ENCODE data around the gene ADCY5. TPM values are rescaled to one million over a fixed set of nuclear protein-coding genes. Genes with fewer than 3 reads are reported as not detected.

ADCY5 gene
- polyA plus RNA-seq, 2 donors, result 4.4 to 5.0 TPM

DNA sequence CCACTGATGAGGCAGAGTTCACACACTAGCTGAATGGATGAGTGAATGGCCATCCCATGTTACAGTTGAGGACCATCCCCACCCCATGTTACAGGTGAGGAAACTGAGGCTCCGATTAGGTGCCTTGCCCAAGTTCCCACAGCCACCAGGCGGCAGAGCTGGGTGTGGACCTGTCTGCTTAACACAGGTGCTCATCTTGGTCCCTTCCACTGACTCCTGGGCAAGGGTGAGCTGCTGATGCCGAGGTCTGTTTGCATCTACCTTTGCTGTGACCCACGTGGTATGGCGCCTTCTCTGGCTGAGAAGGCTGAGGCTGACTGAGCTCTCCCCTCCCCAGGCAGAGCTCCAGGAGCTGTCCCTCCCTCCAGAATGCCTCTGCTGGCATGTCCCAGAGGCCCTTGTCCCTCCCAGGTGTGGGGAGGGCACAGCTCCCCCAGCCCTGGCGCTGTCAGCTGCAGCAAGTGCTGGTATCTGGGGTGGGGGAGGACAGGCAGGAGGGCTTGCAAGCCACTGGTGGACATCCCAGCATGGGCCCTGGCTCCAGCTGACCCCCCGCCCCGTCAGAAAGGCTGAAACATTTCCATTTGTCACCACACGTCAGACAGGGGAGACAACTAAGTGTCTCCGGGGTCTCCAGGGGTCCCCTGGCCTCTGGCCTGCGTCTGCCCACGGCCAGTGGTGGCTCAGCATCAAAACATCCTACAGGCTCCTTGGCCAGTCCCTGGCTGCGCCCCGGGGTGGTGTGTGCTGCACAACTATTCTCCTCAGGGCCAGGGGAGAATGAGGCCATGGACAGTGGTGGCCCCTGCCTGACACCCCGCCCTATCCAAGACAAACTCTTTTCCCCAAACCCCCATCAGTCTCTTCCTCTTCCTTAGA lies 105.4 kb downstream of the ADCY5 start:
- H3K27ac ChIP-seq (ENCODE audit: low read depth in 2 of 2, low read length in 1 of 2), result peak overlapping the region; percentile 27 to 36
- WGBS, 2 donors, result 69 to 70% methylated on average over 15 of the region's 15 CpGs
- no peaks in the 10 kb centered on the region for H3K9me3 ChIP-seq (ENCODE audit: control insufficient read depth in 2 of 2, insufficient read depth in 1 of 2, low read depth in 1 of 2, low read length in 1 of 2)
- H3K4me1 ChIP-seq (ENCODE audit: control insufficient read depth in 2 of 2, insufficient read depth in 2 of 2, low read length in 1 of 2), result peaks cover 0 to 6% of the 10 kb centered on the region in 2 donors
- H3K36me3 ChIP-seq (ENCODE audit: control insufficient read depth in 2 of 2, insufficient read depth in 2 of 2, low read length in 1 of 2), result no peaks in the 10 kb centered on the region
- no peaks in the 10 kb centered on the region for H3K27me3 ChIP-seq (ENCODE audit: control insufficient read depth in 1 of 2, insufficient read depth in 2 of 2, low read length in 2 of 2)
- no peak overlapping the region for H3K4me3 ChIP-seq (ENCODE audit: low read depth in 1 of 2, low read length in 2 of 2)

DNA sequence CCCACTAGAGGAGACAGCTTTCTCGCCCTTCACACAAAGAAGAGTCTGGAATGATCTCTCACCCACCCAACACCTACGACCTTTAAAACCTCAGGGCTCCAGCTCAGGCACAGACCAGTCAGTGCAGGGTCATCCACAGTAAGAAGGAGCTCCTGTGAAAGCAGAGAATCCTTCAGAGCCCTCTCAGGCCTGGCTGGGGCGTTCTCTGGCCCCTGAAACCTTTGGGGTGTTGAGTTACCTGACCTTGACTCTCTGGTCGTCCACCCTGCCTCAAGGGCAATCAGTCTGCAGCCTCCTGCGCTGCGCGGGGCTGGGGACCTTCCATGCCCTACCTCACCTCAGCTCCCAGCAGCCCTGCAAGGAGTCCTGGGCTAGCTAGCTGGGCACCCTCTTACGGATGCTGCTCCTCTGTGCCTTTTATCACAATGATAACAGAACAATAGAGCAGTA lies 106.2 kb downstream of the ADCY5 start:
- H3K4me3 ChIP-seq (ENCODE audit: low read depth in 1 of 2, low read length in 2 of 2), result no peak overlapping the region
- peaks cover 0 to 6% of the 10 kb centered on the region in 2 donors for H3K4me1 ChIP-seq (ENCODE audit: control insufficient read depth in 2 of 2, insufficient read depth in 2 of 2, low read length in 1 of 2)
- WGBS, 2 donors, result 82 to 85% methylated on average over 8 of the region's 8 CpGs
- no peaks in the 10 kb centered on the region for H3K36me3 ChIP-seq (ENCODE audit: control insufficient read depth in 2 of 2, insufficient read depth in 2 of 2, low read length in 1 of 2)
- H3K27me3 ChIP-seq (ENCODE audit: control insufficient read depth in 1 of 2, insufficient read depth in 2 of 2, low read length in 2 of 2), result no peaks in the 10 kb centered on the region
- H3K27ac ChIP-seq (ENCODE audit: low read depth in 2 of 2, low read length in 1 of 2), result no peak overlapping the region
- no peaks in the 10 kb centered on the region for H3K9me3 ChIP-seq (ENCODE audit: control insufficient read depth in 2 of 2, insufficient read depth in 1 of 2, low read depth in 1 of 2, low read length in 1 of 2)

DNA sequence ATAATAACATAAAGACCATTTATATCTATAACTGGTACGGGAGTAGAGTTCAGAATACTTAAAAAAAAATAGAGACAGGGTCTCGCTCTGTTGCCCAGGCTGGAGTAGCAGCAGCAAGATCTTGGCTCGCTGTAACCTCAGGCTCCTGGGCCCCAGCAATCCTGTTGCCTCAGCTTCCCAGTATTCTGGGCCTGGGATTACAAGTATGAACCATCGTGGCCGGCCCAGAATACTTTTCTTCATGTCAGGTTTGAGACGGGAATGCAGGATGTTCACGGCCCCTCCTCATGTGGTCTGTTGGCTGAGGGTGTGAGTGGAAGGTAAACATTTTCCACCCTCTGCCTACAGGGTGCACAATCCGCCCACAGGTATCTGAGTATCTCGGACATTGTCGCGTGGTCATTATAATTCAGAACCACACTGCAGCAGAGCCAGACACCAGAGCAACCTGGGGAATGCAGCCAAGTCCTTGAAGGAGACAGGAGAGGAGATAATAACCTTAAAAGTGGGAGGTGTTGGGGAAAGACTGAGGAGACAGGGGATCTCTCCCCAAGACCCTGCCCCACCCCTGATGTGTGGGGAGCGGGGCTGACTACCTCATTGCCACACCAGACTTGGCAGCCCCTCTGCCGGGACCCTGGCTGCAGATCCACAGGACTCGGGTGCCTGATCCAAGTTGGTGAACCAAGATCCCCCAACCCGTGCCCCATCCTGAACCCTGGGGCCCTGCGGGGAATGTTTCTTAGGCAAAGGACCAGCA lies 106.8 kb downstream of the ADCY5 start:
- Histone ChIP-seq H3K36me3 (ENCODE audit: control insufficient read depth in 2 of 2, insufficient read depth in 2 of 2, low read length in 1 of 2) (no peaks in the 10 kb centered on the region), H3K4me1 (ENCODE audit: control insufficient read depth in 2 of 2, insufficient read depth in 2 of 2, low read length in 1 of 2) (peaks cover 0 to 6% of the 10 kb centered on the region in 2 donors), H3K27ac (ENCODE audit: low read depth in 2 of 2, low read length in 1 of 2) (no peak overlapping the region), H3K27me3 (ENCODE audit: control insufficient read depth in 1 of 2, insufficient read depth in 2 of 2, low read length in 2 of 2) (no peaks in the 10 kb centered on the region), H3K9me3 (ENCODE audit: control insufficient read depth in 2 of 2, insufficient read depth in 1 of 2, low read depth in 1 of 2, low read length in 1 of 2) (no peaks in the 10 kb centered on the region), H3K4me3 (ENCODE audit: low read depth in 1 of 2, low read length in 2 of 2) (no peak overlapping the region)
- 76 to 81% methylated on average over 16 of the region's 16 CpGs for WGBS, 2 donors

DNA sequence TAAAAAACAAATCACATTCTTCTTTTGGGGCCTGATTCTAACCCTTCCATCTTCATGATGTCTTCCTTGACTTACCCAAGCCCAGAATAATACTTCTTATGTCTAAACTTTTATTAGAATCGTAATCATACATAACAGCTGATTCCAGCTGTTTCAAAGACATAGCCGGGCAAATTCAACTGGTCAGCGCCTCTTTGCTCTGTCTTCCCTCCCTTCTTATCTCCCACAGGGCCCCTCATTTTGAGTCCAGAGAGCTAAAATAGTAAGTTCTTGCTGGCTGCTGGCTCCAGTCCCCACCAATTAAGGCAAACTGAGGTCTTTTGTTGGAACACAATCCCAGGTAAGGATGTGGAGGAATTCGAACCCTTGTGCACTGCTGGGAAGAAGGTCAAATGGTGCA lies 108.6 kb downstream of the ADCY5 start:
- H3K4me3 ChIP-seq (ENCODE audit: low read depth in 1 of 2, low read length in 2 of 2), result no peak overlapping the region
- no peaks in the 10 kb centered on the region for H3K27me3 ChIP-seq (ENCODE audit: control insufficient read depth in 1 of 2, insufficient read depth in 2 of 2, low read length in 2 of 2)
- H3K27ac ChIP-seq (ENCODE audit: low read depth in 2 of 2, low read length in 1 of 2), result no peak overlapping the region
- H3K36me3 ChIP-seq (ENCODE audit: control insufficient read depth in 2 of 2, insufficient read depth in 2 of 2, low read length in 1 of 2), result no peaks in the 10 kb centered on the region
- H3K9me3 ChIP-seq (ENCODE audit: control insufficient read depth in 2 of 2, insufficient read depth in 1 of 2, low read depth in 1 of 2, low read length in 1 of 2), result no peaks in the 10 kb centered on the region
- WGBS, 2 donors, result 79 to 83% methylated on average over 4 of the region's 4 CpGs
- H3K4me1 ChIP-seq (ENCODE audit: control insufficient read depth in 2 of 2, insufficient read depth in 2 of 2, low read length in 1 of 2), result peaks cover 0 to 6% of the 10 kb centered on the region in 2 donors

DNA sequence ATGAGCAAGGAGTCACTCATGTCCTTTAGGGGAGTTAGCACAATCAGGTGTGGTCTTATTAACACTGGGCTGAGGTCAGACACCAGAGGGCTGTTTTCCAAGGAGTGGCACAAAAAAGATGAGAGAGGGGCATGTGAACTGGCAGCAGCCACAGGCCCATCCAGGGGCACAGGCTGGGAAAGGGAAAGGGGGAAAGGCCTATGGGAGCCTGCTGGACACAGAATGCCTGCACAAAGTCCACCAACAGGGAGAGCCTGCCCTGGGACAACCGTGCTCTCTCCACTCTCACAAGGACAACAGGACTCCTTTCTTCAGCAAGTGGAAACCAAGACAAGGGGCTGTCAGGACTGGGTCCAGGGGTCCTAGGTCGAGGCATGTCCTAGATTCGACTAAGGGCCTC lies 109.6 kb downstream of the ADCY5 start:
- Histone ChIP-seq H3K27me3 (ENCODE audit: control insufficient read depth in 1 of 2, insufficient read depth in 2 of 2, low read length in 2 of 2) (no peaks in the 10 kb centered on the region), H3K27ac (ENCODE audit: low read depth in 2 of 2, low read length in 1 of 2) (no peak overlapping the region), H3K4me3 (ENCODE audit: low read depth in 1 of 2, low read length in 2 of 2) (no peak overlapping the region), H3K4me1 (ENCODE audit: control insufficient read depth in 2 of 2, insufficient read depth in 2 of 2, low read length in 1 of 2) (peaks cover 0 to 5% of the 10 kb centered on the region in 2 donors), H3K36me3 (ENCODE audit: control insufficient read depth in 2 of 2, insufficient read depth in 2 of 2, low read length in 1 of 2) (no peaks in the 10 kb centered on the region), H3K9me3 (ENCODE audit: control insufficient read depth in 2 of 2, insufficient read depth in 1 of 2, low read depth in 1 of 2, low read length in 1 of 2) (no peaks in the 10 kb centered on the region)
- 80 to 89% methylated on average over 3 of the region's 3 CpGs for WGBS, 2 donors

DNA sequence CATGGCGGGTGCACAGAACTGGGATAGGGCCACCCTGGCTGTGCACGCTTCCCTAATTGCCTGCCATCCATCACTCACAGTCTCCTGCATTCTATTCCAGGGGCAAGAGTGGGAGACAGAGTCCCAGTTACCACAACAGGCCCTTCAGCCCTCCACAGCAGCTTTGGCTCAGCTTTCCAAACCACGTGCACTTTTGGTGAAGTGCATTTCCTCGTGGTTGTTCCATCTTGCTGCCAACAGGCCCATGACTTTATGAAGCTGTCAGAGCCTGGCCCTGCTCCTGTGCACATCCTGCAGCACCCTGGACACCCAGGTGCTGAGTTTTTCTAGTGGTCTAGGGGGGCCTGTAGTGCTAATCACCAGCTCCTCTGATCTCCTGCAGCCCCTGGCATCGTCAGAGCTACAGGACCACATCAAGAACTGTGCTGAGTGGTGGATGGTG lies 110.2 kb downstream of the ADCY5 start:
- H3K36me3 ChIP-seq (ENCODE audit: control insufficient read depth in 2 of 2, insufficient read depth in 2 of 2, low read length in 1 of 2), result no peaks in the 10 kb centered on the region
- WGBS, 2 donors, result 58 to 62% methylated on average over 5 of the region's 5 CpGs
- H3K27ac ChIP-seq (ENCODE audit: low read depth in 2 of 2, low read length in 1 of 2), result no peak overlapping the region
- peaks cover 0 to 5% of the 10 kb centered on the region in 2 donors for H3K4me1 ChIP-seq (ENCODE audit: control insufficient read depth in 2 of 2, insufficient read depth in 2 of 2, low read length in 1 of 2)
- H3K9me3 ChIP-seq (ENCODE audit: control insufficient read depth in 2 of 2, insufficient read depth in 1 of 2, low read depth in 1 of 2, low read length in 1 of 2), result no peaks in the 10 kb centered on the region
- H3K4me3 ChIP-seq (ENCODE audit: low read depth in 1 of 2, low read length in 2 of 2), result no peak overlapping the region
- H3K27me3 ChIP-seq (ENCODE audit: control insufficient read depth in 1 of 2, insufficient read depth in 2 of 2, low read length in 2 of 2), result no peaks in the 10 kb centered on the region

DNA sequence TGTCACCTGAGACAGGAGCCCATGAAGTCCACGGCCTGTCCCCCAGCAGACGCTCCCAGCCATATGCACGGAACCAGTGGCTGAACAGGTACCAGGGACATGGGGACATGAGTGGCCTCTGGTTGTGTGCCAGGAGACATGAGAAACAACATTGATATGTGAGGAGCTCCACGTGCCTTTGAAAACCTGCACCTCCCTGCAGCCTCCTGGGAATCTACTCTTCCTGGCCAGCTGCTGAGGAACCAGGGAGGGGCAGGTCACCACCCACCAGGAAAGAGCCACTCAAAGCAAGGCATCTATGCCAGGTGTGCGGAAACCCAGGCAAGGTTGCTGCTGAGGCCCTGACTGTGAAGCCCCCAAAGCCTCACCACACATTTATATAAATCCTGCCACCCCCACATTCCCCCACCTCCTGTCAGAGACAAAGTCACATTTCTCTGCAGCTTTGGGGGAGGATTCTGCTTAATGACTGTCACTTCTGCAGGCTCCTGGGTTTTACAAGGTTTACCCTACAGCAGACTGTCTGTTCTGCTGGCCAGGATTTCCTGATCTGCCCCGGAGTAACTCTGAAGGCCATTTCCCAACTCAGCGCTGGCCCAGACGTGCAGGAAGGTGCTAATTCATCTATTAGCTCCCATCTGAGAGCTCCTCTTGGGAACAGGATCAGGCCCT lies 110.8 kb downstream of the ADCY5 start:
- WGBS, 2 donors, result 63 to 77% methylated on average over 8 of the region's 8 CpGs
- H3K27me3 ChIP-seq (ENCODE audit: control insufficient read depth in 1 of 2, insufficient read depth in 2 of 2, low read length in 2 of 2), result no peaks in the 10 kb centered on the region
- no peaks in the 10 kb centered on the region for H3K4me1 ChIP-seq (ENCODE audit: control insufficient read depth in 2 of 2, insufficient read depth in 2 of 2, low read length in 1 of 2)
- no peaks in the 10 kb centered on the region for H3K9me3 ChIP-seq (ENCODE audit: control insufficient read depth in 2 of 2, insufficient read depth in 1 of 2, low read depth in 1 of 2, low read length in 1 of 2)
- H3K36me3 ChIP-seq (ENCODE audit: control insufficient read depth in 2 of 2, insufficient read depth in 2 of 2, low read length in 1 of 2), result no peaks in the 10 kb centered on the region
- no peak overlapping the region for H3K27ac ChIP-seq (ENCODE audit: low read depth in 2 of 2, low read length in 1 of 2)
- H3K4me3 ChIP-seq (ENCODE audit: low read depth in 1 of 2, low read length in 2 of 2), result no peak overlapping the region

DNA sequence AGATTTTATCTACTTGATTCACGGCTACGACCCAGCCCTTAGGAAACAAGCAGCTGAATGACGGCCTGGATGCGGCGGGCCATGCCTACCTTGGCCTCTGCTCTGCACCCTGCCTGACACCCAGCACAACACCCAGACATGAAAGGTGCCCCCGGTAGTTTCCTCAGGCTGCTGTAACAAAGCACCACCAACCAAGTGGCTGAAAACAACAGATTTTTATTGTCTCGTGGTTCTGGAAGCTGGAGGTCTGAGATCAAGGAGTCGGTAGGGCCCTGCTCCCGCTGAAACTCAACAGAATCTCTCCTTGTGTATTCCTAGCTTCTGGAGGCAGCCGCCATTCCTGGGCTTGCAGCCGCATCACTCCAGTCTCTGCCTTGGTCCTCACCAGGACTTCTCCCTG lies 111.7 kb downstream of the ADCY5 start:
- Histone ChIP-seq H3K9me3 (ENCODE audit: control insufficient read depth in 2 of 2, insufficient read depth in 1 of 2, low read depth in 1 of 2, low read length in 1 of 2) (no peaks in the 10 kb centered on the region), H3K4me1 (ENCODE audit: control insufficient read depth in 2 of 2, insufficient read depth in 2 of 2, low read length in 1 of 2) (no peaks in the 10 kb centered on the region), H3K4me3 (ENCODE audit: low read depth in 1 of 2, low read length in 2 of 2) (no peak overlapping the region), H3K27ac (ENCODE audit: low read depth in 2 of 2, low read length in 1 of 2) (no peak overlapping the region), H3K36me3 (ENCODE audit: control insufficient read depth in 2 of 2, insufficient read depth in 2 of 2, low read length in 1 of 2) (no peaks in the 10 kb centered on the region), H3K27me3 (ENCODE audit: control insufficient read depth in 1 of 2, insufficient read depth in 2 of 2, low read length in 2 of 2) (no peaks in the 10 kb centered on the region)
- WGBS, 2 donors, result 95 to 96% methylated on average over 11 of the region's 11 CpGs

DNA sequence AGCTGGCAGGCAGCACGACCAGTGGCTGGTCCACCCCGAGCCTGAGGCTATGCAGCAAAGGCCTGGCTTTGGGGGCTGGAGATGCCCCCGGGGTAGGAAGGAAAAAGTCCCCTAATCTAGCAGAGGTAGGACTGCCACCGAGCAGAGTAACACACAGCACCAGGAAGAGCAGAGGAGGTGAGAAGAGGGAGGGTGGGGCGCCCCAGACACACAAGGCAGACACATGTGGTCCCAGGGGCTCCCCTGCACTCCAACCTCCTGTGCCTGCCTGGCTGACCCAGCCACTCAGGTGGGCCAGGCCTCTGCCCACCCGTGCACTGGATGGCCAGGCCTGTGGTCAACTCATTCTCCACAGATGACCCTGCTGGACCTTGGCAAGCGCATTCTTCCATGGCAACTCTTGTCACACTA lies 112.4 kb downstream of the ADCY5 start:
- H3K4me3 ChIP-seq (ENCODE audit: low read depth in 1 of 2, low read length in 2 of 2), result no peak overlapping the region
- no peaks in the 10 kb centered on the region for H3K4me1 ChIP-seq (ENCODE audit: control insufficient read depth in 2 of 2, insufficient read depth in 2 of 2, low read length in 1 of 2)
- H3K27me3 ChIP-seq (ENCODE audit: control insufficient read depth in 1 of 2, insufficient read depth in 2 of 2, low read length in 2 of 2), result no peaks in the 10 kb centered on the region
- H3K9me3 ChIP-seq (ENCODE audit: control insufficient read depth in 2 of 2, insufficient read depth in 1 of 2, low read depth in 1 of 2, low read length in 1 of 2), result no peaks in the 10 kb centered on the region
- H3K27ac ChIP-seq (ENCODE audit: low read depth in 2 of 2, low read length in 1 of 2), result no peak overlapping the region
- 77% methylated on average over 7 of the region's 7 CpGs for WGBS, 2 donors
- H3K36me3 ChIP-seq (ENCODE audit: control insufficient read depth in 2 of 2, insufficient read depth in 2 of 2, low read length in 1 of 2), result no peaks in the 10 kb centered on the region

Measured in esophagus (tissue), 2 donors.